Liver (tissue), 9 donors: ENCODE data around the gene FYB2. TPM values are rescaled to one million over a fixed set of nuclear protein-coding genes. Genes with fewer than 3 reads are reported as not detected.

Experiments used
- DNase-seq: peaks from one replicate; pipeline ENCODE4 v3.0.0-alpha.2; 2017; ENCODE audit warnings: low spot score
- H3K27ac ChIP-seq, 2 donors: one replicate each; pipeline ENCODE4 v1.7.0; 2013; ENCODE audit warnings: inconsistent platforms in 2 of 2, low read length in 2 of 2, control low read depth in 1 of 2, low read depth in 1 of 2, mild to moderate bottlenecking in 1 of 2
- H3K27me3 ChIP-seq, 4 donors: one replicate each; pipeline versions ENCODE4 v1.6.1 to v1.7.0; 2013; ENCODE audit warnings: low read length in 3 of 4, inconsistent platforms in 1 of 4, mild to moderate bottlenecking in 1 of 4, moderate library complexity in 1 of 4; ENCODE audit not compliant: control insufficient read depth in 4 of 4, insufficient read depth in 4 of 4
- H3K36me3 ChIP-seq, 4 donors: one replicate each; pipeline versions ENCODE4 v1.6.1 to v1.7.0; 2013; ENCODE audit warnings: low read length in 3 of 4, mild to moderate bottlenecking in 3 of 4, low read depth in 1 of 4, moderate library complexity in 1 of 4; ENCODE audit not compliant: control insufficient read depth in 4 of 4, insufficient read depth in 3 of 4
- H3K4me1 ChIP-seq, 4 donors: one replicate each; pipeline versions ENCODE4 v1.6.1 to v1.7.0; 2013; ENCODE audit warnings: low read length in 3 of 4, mild to moderate bottlenecking in 3 of 4, moderate library complexity in 1 of 4; ENCODE audit not compliant: control insufficient read depth in 4 of 4, insufficient read depth in 4 of 4
- H3K4me3 ChIP-seq, 3 donors: one replicate each; pipeline versions ENCODE4 v1.6.1 to v1.7.0; 2013; ENCODE audit warnings: low read length in 3 of 3, control low read depth in 1 of 3, low read depth in 1 of 3, mild to moderate bottlenecking in 1 of 3
- H3K9ac ChIP-seq, 2 donors: one replicate each; pipeline ENCODE4 v1.7.0; 2013; ENCODE audit warnings: low read length in 2 of 2, mild to moderate bottlenecking in 2 of 2, moderate library complexity in 2 of 2, control low read depth in 1 of 2, low read depth in 1 of 2
- H3K9me3 ChIP-seq, 4 donors: one replicate each; pipeline versions ENCODE4 v1.6.1 to v1.7.0; 2013; ENCODE audit warnings: low read length in 3 of 4; ENCODE audit not compliant: control insufficient read depth in 4 of 4
- ATF3 ChIP-seq: IDR thresholded peaks from 2 replicates; pipeline ENCODE4 v1.6.1; 2016; ENCODE audit warnings: antibody characterized with exemption
- EGR1 ChIP-seq, 2 donors: IDR thresholded peaks; 2 replicates each; pipeline ENCODE4 v1.6.1; 2016 to 2018; ENCODE audit warnings: antibody characterized with exemption in 2 of 2, low read depth in 2 of 2
- FOXA1 ChIP-seq: IDR thresholded peaks from 2 replicates; pipeline ENCODE4 v1.6.1; 2016; ENCODE audit warnings: antibody characterized with exemption
- FOXA2 ChIP-seq: IDR thresholded peaks from 2 replicates; pipeline ENCODE4 v1.6.1; 2016; ENCODE audit warnings: antibody characterized with exemption
- GABPA ChIP-seq, 2 donors: IDR thresholded peaks in 1 of 2; conservative IDR thresholded peaks in 1 of 2; 2 replicates each; pipeline ENCODE4 v1.6.1; 2016; ENCODE audit warnings: antibody characterized with exemption in 2 of 2, mild to moderate bottlenecking in 1 of 2, moderate library complexity in 1 of 2
- HNF4A ChIP-seq, 2 donors: conservative IDR thresholded peaks; 2 replicates each; pipeline ENCODE4 v1.6.1; 2016; ENCODE audit warnings: antibody characterized with exemption in 2 of 2, mild to moderate bottlenecking in 2 of 2
- HNF4G ChIP-seq: IDR thresholded peaks from 2 replicates; pipeline ENCODE4 v1.6.1; 2016; ENCODE audit warnings: antibody characterized with exemption
- JUND ChIP-seq, 2 donors: IDR thresholded peaks; 2 replicates each; pipeline ENCODE4 v1.6.1; 2016; ENCODE audit warnings: antibody characterized with exemption in 2 of 2
- NR2F2 ChIP-seq: IDR thresholded peaks from 2 replicates; pipeline ENCODE4 v1.6.1; 2016; ENCODE audit warnings: antibody characterized with exemption
- RAD21 ChIP-seq, 2 donors: IDR thresholded peaks; 2 replicates each; pipeline ENCODE4 v1.6.1; 2016; ENCODE audit warnings: antibody characterized with exemption in 2 of 2, mild to moderate bottlenecking in 2 of 2
- RXRA ChIP-seq, 2 donors: IDR thresholded peaks; 2 replicates each; pipeline ENCODE4 v1.6.1; 2017 to 2018; ENCODE audit warnings: antibody characterized with exemption in 2 of 2, mild to moderate bottlenecking in 1 of 2
- SP1 ChIP-seq: IDR thresholded peaks from 2 replicates; pipeline ENCODE4 v1.6.1; 2018; ENCODE audit warnings: antibody characterized with exemption, mild to moderate bottlenecking
- TAF1 ChIP-seq: conservative IDR thresholded peaks from 2 replicates; pipeline ENCODE4 v1.6.1; 2016; ENCODE audit warnings: antibody characterized with exemption, mild to moderate bottlenecking
- YY1 ChIP-seq: IDR thresholded peaks from 2 replicates; pipeline ENCODE4 v1.6.1; 2016; ENCODE audit warnings: antibody characterized with exemption, mild to moderate bottlenecking
- WGBS: extraction: QIAGEN DNeasy Blood & Tissue Kit; methylation state at CpG from one replicate; pipeline ENCODE4 v1.1.7; 2013; 5-methylcytosine and 5-hydroxymethylcytosine counted together
- polyA plus RNA-seq, 2 donors: library from polyadenylated mRNA; stranded (reverse) in 1 of 2; unstranded in 1 of 2; fragments of 200-250 nt in 1 of 2; fragments of >200 nt in 1 of 2; fragmentation: Nextera tagmentation in 1 of 2; extraction: Ambion mirVana in 1 of 2; gene quantifications; one replicate each; pipeline versions ENCODE4 v1.2.1 to v1.2.3, GENCODE V29; 2013 to 2015
- total RNA-seq, 2 donors: library from RNA; depleted of rRNA; stranded (reverse); fragments of >200 nt; gene quantifications; one replicate each; pipeline ENCODE4 v1.2.3, GENCODE V29; 2014
- TF ChIP-seq, protein P1 (sequence below): IDR thresholded peaks from 2 replicates; pipeline ENCODE4 v1.6.1; 2016; ENCODE audit warnings: antibody characterized with exemption
- TF ChIP-seq, protein P2 (sequence below): fragments of 150-350 bp; IDR thresholded peaks from 2 replicates; pipeline ENCODE4 v1.5.1; 2017; ENCODE audit warnings: improper control_type of control experiment, low read depth, low read length; ENCODE audit not compliant: missing input control
- TF ChIP-seq, protein P3 (sequence below): IDR thresholded peaks from 2 replicates; pipeline ENCODE4 v1.6.1; 2016; ENCODE audit warnings: antibody characterized with exemption
- donor health status: healthy.
- donor health status: healthy.
- donor health status: healthy.
- donor health status: healthy.
- donor health status: healthy.

The FYB2 gene
- total and polyA plus RNA-seq, 4 donors = 3.3 to 31.3 (median 16.2) TPM

DNA sequence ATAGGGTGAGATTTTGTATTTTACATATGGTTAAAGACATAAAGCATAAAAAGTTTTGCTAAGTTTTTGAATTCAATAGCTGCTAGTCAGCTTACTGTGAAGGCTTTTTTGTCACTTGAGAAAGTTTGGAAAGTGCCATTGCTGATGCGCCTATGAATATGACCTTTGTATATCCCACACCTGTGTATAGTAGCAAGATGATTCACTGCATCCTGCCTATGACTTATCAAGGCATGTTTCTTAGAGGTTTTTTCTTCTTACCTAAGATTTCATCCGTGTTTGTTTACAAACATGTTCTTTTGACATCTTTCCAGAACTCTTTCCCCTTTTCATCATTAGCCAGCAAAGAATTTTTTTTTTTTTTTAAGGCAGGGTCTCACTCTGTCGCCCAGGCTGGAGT is 122.5 kb downstream of the FYB2 start:
- WGBS = 86% methylated on average over 3 of the region's 3 CpGs

DNA sequence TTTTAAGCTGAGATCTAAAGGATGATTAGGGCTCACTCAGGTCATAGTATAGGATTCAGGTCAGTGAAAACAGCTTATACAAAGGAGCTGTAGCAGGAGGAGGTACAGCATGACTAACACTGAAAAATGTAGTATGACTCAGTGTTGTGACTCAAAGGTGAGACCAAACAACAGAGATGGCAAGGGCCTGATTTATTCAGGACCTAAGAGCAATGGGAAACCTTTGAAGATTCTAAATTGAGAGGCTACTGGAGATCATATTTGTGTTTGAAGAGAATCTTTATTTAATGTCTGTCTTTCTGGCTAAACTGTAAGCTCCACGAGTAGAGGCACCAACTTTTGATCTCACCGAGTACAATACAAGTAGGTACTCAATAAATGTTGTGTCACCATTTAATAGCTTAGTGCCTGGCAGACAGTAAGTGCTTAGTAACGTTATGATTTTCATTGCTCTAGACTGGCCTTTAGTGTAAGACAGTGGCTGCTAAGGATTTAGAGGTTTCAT is 130.6 kb downstream of the FYB2 start:
- DNase-seq = no peak
- H3K9me3 ChIP-seq = no peaks in the 10 kb centered on the region
- 86% methylated on average over 3 of the region's 3 CpGs for WGBS

More for the DNA sequence above, 122.5 kb downstream of the FYB2 start:
- Histone ChIP-seq H3K4me3 (no peak overlapping the region), H3K36me3 (peaks cover 0 to 2% (median 0%) of the 10 kb centered on the region in 4 donors), H3K9ac (no peak overlapping the region), H3K9me3 (peaks cover 0 to 7% (median 4%) of the 10 kb centered on the region in 4 donors), H3K27me3 (no peaks in the 10 kb centered on the region), H3K4me1 (no peaks in the 10 kb centered on the region), H3K27ac (no peak overlapping the region)
- DNase-seq = no peak
- TF ChIP-seq RXRA (IDR thresholded peaks at IDR 0.05) = no peak
- TF ChIP-seq GABPA (IDR thresholded peaks at IDR 0.05 in 1 of 2, conservative IDR thresholded peaks at IDR 0.05 in 1 of 2) = no peak
- no peak for TF ChIP-seq EGR1 (IDR thresholded peaks at IDR 0.05; ENCODE audit: low read depth in 2 of 2)
- TF ChIP-seq, protein P1, sequence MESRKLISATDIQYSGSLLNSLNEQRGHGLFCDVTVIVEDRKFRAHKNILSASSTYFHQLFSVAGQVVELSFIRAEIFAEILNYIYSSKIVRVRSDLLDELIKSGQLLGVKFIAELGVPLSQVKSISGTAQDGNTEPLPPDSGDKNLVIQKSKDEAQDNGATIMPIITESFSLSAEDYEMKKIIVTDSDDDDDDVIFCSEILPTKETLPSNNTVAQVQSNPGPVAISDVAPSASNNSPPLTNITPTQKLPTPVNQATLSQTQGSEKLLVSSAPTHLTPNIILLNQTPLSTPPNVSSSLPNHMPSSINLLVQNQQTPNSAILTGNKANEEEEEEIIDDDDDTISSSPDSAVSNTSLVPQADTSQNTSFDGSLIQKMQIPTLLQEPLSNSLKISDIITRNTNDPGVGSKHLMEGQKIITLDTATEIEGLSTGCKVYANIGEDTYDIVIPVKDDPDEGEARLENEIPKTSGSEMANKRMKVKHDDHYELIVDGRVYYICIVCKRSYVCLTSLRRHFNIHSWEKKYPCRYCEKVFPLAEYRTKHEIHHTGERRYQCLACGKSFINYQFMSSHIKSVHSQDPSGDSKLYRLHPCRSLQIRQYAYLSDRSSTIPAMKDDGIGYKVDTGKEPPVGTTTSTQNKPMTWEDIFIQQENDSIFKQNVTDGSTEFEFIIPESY = no peak
- no peak for TF ChIP-seq RAD21 (IDR thresholded peaks at IDR 0.05)
- TF ChIP-seq, protein P2, sequence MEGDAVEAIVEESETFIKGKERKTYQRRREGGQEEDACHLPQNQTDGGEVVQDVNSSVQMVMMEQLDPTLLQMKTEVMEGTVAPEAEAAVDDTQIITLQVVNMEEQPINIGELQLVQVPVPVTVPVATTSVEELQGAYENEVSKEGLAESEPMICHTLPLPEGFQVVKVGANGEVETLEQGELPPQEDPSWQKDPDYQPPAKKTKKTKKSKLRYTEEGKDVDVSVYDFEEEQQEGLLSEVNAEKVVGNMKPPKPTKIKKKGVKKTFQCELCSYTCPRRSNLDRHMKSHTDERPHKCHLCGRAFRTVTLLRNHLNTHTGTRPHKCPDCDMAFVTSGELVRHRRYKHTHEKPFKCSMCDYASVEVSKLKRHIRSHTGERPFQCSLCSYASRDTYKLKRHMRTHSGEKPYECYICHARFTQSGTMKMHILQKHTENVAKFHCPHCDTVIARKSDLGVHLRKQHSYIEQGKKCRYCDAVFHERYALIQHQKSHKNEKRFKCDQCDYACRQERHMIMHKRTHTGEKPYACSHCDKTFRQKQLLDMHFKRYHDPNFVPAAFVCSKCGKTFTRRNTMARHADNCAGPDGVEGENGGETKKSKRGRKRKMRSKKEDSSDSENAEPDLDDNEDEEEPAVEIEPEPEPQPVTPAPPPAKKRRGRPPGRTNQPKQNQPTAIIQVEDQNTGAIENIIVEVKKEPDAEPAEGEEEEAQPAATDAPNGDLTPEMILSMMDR = no peak
- TF ChIP-seq NR2F2 = no peak
- no peak for TF ChIP-seq HNF4G
- no peak for TF ChIP-seq FOXA2
- TF ChIP-seq FOXA1 = no peak
- TF ChIP-seq HNF4A (conservative IDR thresholded peaks at IDR 0.05) = no peak
- no peak for TF ChIP-seq TAF1
- TF ChIP-seq ATF3 = no peak
- no peak for TF ChIP-seq JUND (IDR thresholded peaks at IDR 0.05)
- TF ChIP-seq SP1 = no peak
- TF ChIP-seq, protein P3, sequence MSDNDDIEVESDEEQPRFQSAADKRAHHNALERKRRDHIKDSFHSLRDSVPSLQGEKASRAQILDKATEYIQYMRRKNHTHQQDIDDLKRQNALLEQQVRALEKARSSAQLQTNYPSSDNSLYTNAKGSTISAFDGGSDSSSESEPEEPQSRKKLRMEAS = no peak
- no peak for TF ChIP-seq YY1

More for the DNA sequence above, 130.6 kb downstream of the FYB2 start:
- H3K4me3 ChIP-seq = no peak overlapping the region
- no peaks in the 10 kb centered on the region for H3K36me3 ChIP-seq
- no peak overlapping the region for H3K9ac ChIP-seq
- TF ChIP-seq, protein P2 = no peak
- TF ChIP-seq, protein P3 = no peak
- TF ChIP-seq YY1 = no peak
- TF ChIP-seq RAD21 (IDR thresholded peaks at IDR 0.05) = no peak
- no peak for TF ChIP-seq SP1
- TF ChIP-seq RXRA (IDR thresholded peaks at IDR 0.05) = no peak
- no peak for TF ChIP-seq FOXA1
- no peak for TF ChIP-seq GABPA (IDR thresholded peaks at IDR 0.05 in 1 of 2, conservative IDR thresholded peaks at IDR 0.05 in 1 of 2)
- no peak for TF ChIP-seq ATF3
- no peak for TF ChIP-seq TAF1
- TF ChIP-seq, protein P1 = no peak
- no peak for TF ChIP-seq NR2F2
- TF ChIP-seq FOXA2 = no peak
- peaks cover 0 to 2% (median 0%) of the 10 kb centered on the region in 4 donors for H3K27me3 ChIP-seq
- H3K4me1 ChIP-seq = no peaks in the 10 kb centered on the region
- no peak overlapping the region for H3K27ac ChIP-seq
